Transverse colon (tissue), 3 donors: ENCODE measurements around the gene CARD10.

Experiments
- CTCF ChIP-seq, 5 experiments: fragments of 200-600 bp in 3 of 5; fragments of 450-650 bp in 2 of 5; sonication (generic) in 3 of 5; IDR thresholded peaks; 1 replicate in 2 of 5; 2 replicates in 3 of 5; pipeline ENCODE4 v1.5.1; 2016 to 2017; ENCODE audit warnings: antibody characterized with exemption in 5 of 5, inconsistent platforms in 3 of 5, mild to moderate bottlenecking in 2 of 5, moderate library complexity in 1 of 5
- POLR2A ChIP-seq: fragments of 450-650 bp; IDR thresholded peaks from one replicate; pipeline ENCODE4 v1.6.1; 2016; ENCODE audit warnings: antibody characterized with exemption, mild to moderate bottlenecking, moderate library complexity

GRCh38 chr22:37510091-37510490 is 9.1 kb downstream of the CARD10 start:
- TF ChIP-seq CTCF (IDR thresholded peaks at IDR 0.05), result no peak
- TF ChIP-seq POLR2A, result no peak
